Erythroblast (primary cell): ENCODE measurements around the gene SLC1A3.

Source experiments
- GATA1 ChIP-seq: IDR thresholded peaks from 2 replicates; pipeline ENCODE4 v1.6.1; 2011; ENCODE audit warnings: low read depth, mild to moderate bottlenecking, control low read depth, low read length, moderate library complexity
- POLR2A ChIP-seq: IDR thresholded peaks from 2 replicates; pipeline ENCODE4 v1.6.1; 2011; ENCODE audit warnings: mild to moderate bottlenecking, low read length

GRCh38 chr5:36669015-36669651, 62.7 kb downstream of the SLC1A3 start:
- TF ChIP-seq POLR2A, result no peak
- TF ChIP-seq GATA1, result no peak
